CD4-positive, alpha-beta T cell (primary cell): ENCODE results near the gene PBX1. TPM values are rescaled to one million over a fixed set of nuclear protein-coding genes. Genes with fewer than 3 reads are reported as not detected.

Experiments
- ATAC-seq: fragments of 200-7000 bp; cut with Tn5 transposase; one replicate; pipeline ENCODE4 v1.10.0; 2022; ENCODE audit warnings: mild to moderate bottlenecking; ENCODE audit not compliant: poor library complexity
- CTCF ChIA-PET: fragments of 350-600 bp; sonication (Branson Sonifier 250); formaldehyde crosslinking; loops from one replicate; lab custom pipeline; 2021; ENCODE audit warnings: antibody characterized with exemption, inconsistent platforms; lab: Charles Lee
- POLR2A ChIA-PET: fragments of 350-600 bp; sonication (Branson Sonifier 250); formaldehyde crosslinking; loops from one replicate; lab custom pipeline; 2021; ENCODE audit warnings: antibody characterized with exemption, inconsistent platforms; lab: Charles Lee
- DNase-seq, 14 experiments: peaks; one replicate each; pipeline ENCODE4 v3.0.0-alpha.2; 2013 to 2020; ENCODE audit warnings: mixed read lengths in 2 of 14
- H3K27ac ChIP-seq, 2 donors: one replicate each; pipeline versions ENCODE4 v1.5.1 to v1.7.0; 2013; ENCODE audit warnings: low read length in 2 of 2, low read depth in 1 of 2, mild to moderate bottlenecking in 1 of 2
- H3K27me3 ChIP-seq, 2 experiments: 1 replicate in 1 of 2; 2 replicates in 1 of 2; pipeline versions ENCODE4 v1.6.1 to v1.7.0; 2013; ENCODE audit warnings: low read length in 2 of 2, control low read depth in 1 of 2, mild to moderate bottlenecking in 1 of 2, moderate library complexity in 1 of 2; ENCODE audit not compliant: insufficient read depth in 2 of 2, control insufficient read depth in 1 of 2
- H3K36me3 ChIP-seq: one replicate; pipeline ENCODE4 v1.6.1; 2013; ENCODE audit warnings: low read length, control low read depth; ENCODE audit not compliant: insufficient read depth
- H3K4me1 ChIP-seq: one replicate; pipeline ENCODE4 v1.6.1; 2013; ENCODE audit warnings: low read length, control low read depth; ENCODE audit not compliant: insufficient read depth
- H3K4me3 ChIP-seq: one replicate; pipeline ENCODE4 v1.5.1; 2013; ENCODE audit warnings: mild to moderate bottlenecking, low read length, moderate library complexity
- H3K9me3 ChIP-seq, 2 experiments: 1 replicate in 1 of 2; 2 replicates in 1 of 2; pipeline versions ENCODE4 v1.6.1 to v1.7.0; 2013; ENCODE audit warnings: low read length in 2 of 2, mild to moderate bottlenecking in 2 of 2, control low read depth in 1 of 2, moderate library complexity in 1 of 2; ENCODE audit not compliant: control insufficient read depth in 1 of 2, insufficient read depth in 1 of 2
- H3K27ac Mint-ChIP-seq: one replicate; pipeline ENCODE4 v1.8.0; 2020; ENCODE audit warnings: mixed read lengths
- H3K27me3 Mint-ChIP-seq: one replicate; pipeline ENCODE4 v1.8.0; 2021; ENCODE audit warnings: mixed read lengths
- H3K36me3 Mint-ChIP-seq: one replicate; pipeline ENCODE4 v1.8.0; 2021; ENCODE audit warnings: low read depth, mixed read lengths
- H3K4me1 Mint-ChIP-seq: one replicate; pipeline ENCODE4 v1.8.0; 2021; ENCODE audit warnings: low read depth, mixed read lengths
- H3K4me3 Mint-ChIP-seq: one replicate; pipeline ENCODE4 v1.8.0; 2020; ENCODE audit warnings: mild to moderate bottlenecking, mixed read lengths
- H3K9me3 Mint-ChIP-seq: one replicate; pipeline ENCODE4 v1.8.0; 2020; ENCODE audit warnings: mixed read lengths
- intact Hi-C, 2 experiments: fragments of 100-400 bp; cut with DNase I in 1 of 2; cut with micrococcal nuclease in 1 of 2; formaldehyde crosslinking; loops; one replicate each; pipeline versions ENCODE4 v1.15.1 to v1.9.0; 2023 to 2025; cut with DNase I, micrococcal nuclease
- total RNA-seq, 174 experiments: library from RNA in 2 of 174; stranded (reverse) in 2 of 174; gene quantifications; one replicate each; pipeline ENCODE4 v1.2.3 and lab custom pipeline; 2021 to 2026
- TF ChIP-seq, protein P1 (sequence below): fragments of 200-600 bp; IDR thresholded peaks from one replicate; pipeline ENCODE4 v1.8.0; 2022; ENCODE audit warnings: antibody characterized with exemption, mild to moderate bottlenecking

The PBX1 gene
- total RNA-seq, 2 experiments from 2014 or later, result 0.64 to 0.96 TPM

DNA sequence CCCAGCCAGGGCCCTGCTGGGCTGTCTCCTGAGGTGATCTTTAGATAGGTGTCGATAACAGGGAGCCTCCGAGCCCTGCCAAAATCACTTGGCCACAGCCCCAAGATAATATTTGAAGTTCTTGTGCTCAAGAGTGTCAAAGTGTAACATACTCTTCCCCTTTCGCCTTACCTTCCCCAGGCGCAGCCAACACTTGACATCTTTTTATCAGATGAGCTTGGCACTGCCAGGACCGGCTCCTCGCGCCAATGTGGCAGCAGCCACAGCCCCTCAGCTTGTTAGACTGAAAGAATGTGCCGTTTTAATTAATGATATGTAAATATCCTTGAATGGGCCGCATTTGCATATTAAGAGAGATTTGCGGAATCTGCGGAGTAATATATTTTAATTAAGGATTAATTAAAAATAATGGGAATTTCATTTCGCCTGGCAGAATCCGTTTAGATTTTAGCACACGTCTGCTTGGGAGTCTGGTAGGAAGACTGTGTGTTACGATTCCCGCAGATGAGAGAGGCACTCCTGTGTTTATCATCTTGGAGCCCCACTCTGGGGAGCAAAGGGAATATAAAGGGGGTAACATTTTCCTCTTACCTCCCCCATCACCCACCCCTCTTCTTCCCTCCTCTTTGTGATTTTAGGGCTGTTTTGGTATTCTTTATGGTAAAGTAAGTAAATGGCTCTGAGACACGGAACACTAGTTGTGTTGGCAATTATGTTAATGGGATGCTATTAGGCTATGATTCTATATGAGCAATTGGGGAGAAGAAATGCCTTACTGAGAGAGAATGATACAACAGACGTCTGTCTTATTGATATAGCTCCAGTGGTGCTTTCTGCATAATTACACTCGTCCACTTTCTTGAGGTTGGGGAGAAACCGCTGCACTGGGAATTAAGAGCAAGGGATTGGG lies 109.8 kb downstream of the PBX1 start:
- Histone ChIP-seq H3K27ac (no peak overlapping the region), H3K27me3 (no peaks in the 10 kb centered on the region), H3K9me3 (peaks cover 0 to 8% of the 10 kb centered on the region in 2 experiments), H3K4me1 (no peaks in the 10 kb centered on the region), H3K4me3 (no peak overlapping the region), H3K36me3 (no peaks in the 10 kb centered on the region)
- no peak for ATAC-seq
- Mint-ChIP-seq H3K4me1 (no peaks in the 10 kb centered on the region), H3K9me3 (peaks cover 2% of the 10 kb centered on the region), H3K36me3 (no peaks in the 10 kb centered on the region), H3K4me3 (no peak overlapping the region), H3K27me3 (no peaks in the 10 kb centered on the region), H3K27ac (no peak overlapping the region)
- intact Hi-C loops, result no loop called here
- ChIA-PET CTCF (no interaction called here), POLR2A (no interaction called here)
- no peak for DNase-seq
- TF ChIP-seq, protein P1, sequence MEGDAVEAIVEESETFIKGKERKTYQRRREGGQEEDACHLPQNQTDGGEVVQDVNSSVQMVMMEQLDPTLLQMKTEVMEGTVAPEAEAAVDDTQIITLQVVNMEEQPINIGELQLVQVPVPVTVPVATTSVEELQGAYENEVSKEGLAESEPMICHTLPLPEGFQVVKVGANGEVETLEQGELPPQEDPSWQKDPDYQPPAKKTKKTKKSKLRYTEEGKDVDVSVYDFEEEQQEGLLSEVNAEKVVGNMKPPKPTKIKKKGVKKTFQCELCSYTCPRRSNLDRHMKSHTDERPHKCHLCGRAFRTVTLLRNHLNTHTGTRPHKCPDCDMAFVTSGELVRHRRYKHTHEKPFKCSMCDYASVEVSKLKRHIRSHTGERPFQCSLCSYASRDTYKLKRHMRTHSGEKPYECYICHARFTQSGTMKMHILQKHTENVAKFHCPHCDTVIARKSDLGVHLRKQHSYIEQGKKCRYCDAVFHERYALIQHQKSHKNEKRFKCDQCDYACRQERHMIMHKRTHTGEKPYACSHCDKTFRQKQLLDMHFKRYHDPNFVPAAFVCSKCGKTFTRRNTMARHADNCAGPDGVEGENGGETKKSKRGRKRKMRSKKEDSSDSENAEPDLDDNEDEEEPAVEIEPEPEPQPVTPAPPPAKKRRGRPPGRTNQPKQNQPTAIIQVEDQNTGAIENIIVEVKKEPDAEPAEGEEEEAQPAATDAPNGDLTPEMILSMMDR, result no peak

DNA sequence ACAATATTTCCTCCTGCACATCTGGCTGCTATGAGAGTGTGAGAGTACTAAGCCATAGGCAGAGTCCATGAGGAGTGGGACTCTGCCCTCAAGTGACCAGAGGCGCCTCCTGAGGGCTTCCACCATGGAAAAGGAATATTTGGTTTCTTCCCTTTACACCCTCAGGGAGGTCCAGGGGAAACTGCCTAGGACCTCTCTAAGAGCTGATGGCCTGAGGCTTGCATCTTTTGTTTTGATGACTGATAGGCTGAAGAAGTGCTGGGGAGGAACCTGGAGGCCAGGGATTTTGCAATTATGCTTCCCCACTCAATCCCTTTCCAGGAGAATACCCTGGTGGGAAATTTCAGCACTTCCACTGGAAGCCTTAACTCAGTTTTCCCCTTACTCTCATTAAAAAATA lies 111.0 kb downstream of the PBX1 start:
- intact Hi-C loops, result no loop called here
- ChIA-PET POLR2A (no interaction called here), CTCF (no interaction called here)
- H3K4me3 Mint-ChIP-seq, result no peak overlapping the region
- H3K4me1 Mint-ChIP-seq, result no peaks in the 10 kb centered on the region
- Histone ChIP-seq H3K4me3 (no peak overlapping the region), H3K36me3 (no peaks in the 10 kb centered on the region), H3K27ac (no peak overlapping the region), H3K9me3 (peaks cover 0 to 8% of the 10 kb centered on the region in 2 experiments), H3K4me1 (no peaks in the 10 kb centered on the region), H3K27me3 (no peaks in the 10 kb centered on the region)
- H3K9me3 Mint-ChIP-seq, result peaks cover 2% of the 10 kb centered on the region
- H3K27ac Mint-ChIP-seq, result no peak overlapping the region
- no peak for ATAC-seq
- no peak for DNase-seq
- no peaks in the 10 kb centered on the region for H3K36me3 Mint-ChIP-seq
- no peaks in the 10 kb centered on the region for H3K27me3 Mint-ChIP-seq
- TF ChIP-seq, protein P1, result no peak

DNA sequence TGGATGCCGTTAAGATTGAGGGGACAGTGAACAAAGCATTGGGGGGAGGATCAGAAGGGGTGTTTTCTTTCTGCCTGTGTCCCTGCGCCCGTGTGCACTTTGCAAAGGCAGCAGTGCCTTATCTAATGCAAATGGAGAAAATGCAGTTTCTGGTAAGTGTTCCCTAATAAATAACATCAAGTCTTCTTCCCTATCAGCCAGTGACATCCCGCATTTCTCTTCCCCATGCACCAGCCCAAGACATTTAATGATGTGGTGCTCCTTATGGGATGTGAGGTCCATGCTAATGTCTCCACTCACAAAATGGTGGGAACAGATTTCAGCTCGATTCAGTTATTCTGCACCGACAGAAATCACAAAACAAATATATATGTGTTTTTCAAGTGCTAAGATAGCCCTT lies 111.8 kb downstream of the PBX1 start:
- peaks cover 0 to 8% of the 10 kb centered on the region in 2 experiments for H3K9me3 ChIP-seq
- no peak overlapping the region for H3K4me3 ChIP-seq
- Mint-ChIP-seq H3K27me3 (no peaks in the 10 kb centered on the region), H3K27ac (no peak overlapping the region), H3K4me3 (no peak overlapping the region), H3K36me3 (no peaks in the 10 kb centered on the region), H3K4me1 (no peaks in the 10 kb centered on the region), H3K9me3 (peaks cover 2% of the 10 kb centered on the region)
- H3K27me3 ChIP-seq, result no peaks in the 10 kb centered on the region
- ChIA-PET POLR2A (no interaction called here), CTCF (no interaction called here)
- H3K27ac ChIP-seq, result no peak overlapping the region
- TF ChIP-seq, protein P1, result no peak
- intact Hi-C loops, result no loop called here
- DNase-seq (no peak), ATAC-seq (no peak)
- no peaks in the 10 kb centered on the region for H3K4me1 ChIP-seq
- H3K36me3 ChIP-seq, result no peaks in the 10 kb centered on the region
